Measurements from ENCODE around the gene CACNB3.
"Not testable (repeated sequence)": the region's sequence is repeated elsewhere in the genome, so short reads cannot be mapped to it uniquely, and the experiment has no call there.

Gene CACNB3

GRCh38 chr12:48824112-48824511 is 5.8 kb downstream of the CACNB3 start:
- Histone ChIP-seq H3K9me3 (ENCODE audit: low read length) (no peaks in the 10 kb centered on the region), H3K36me3 (ENCODE audit: insufficient read depth, low read length) (peaks cover 12% of the 10 kb centered on the region), H3K4me3 (ENCODE audit: low read depth in 1 of 2, low read length in 2 of 2) (no peak overlapping the region), H3K27ac (ENCODE audit: low read depth, low read length) (no peak overlapping the region), H3K27me3 (ENCODE audit: control insufficient read depth in 1 of 2, insufficient read depth in 2 of 2, low read length in 2 of 2) (no peaks in the 10 kb centered on the region), H3K9ac (ENCODE audit: low read length) (no peak overlapping the region), H3K4me1 (ENCODE audit: insufficient read depth, low read length) (peaks cover 3% of the 10 kb centered on the region)

- Histone ChIP-seq H3K9ac (ENCODE audit: low read length) (no peak overlapping the region), H3K9me3 (ENCODE audit: low read length) (no peaks in the 10 kb centered on the region), H3K27me3 (ENCODE audit: control insufficient read depth in 1 of 2, insufficient read depth in 2 of 2, low read length in 2 of 2) (no peaks in the 10 kb centered on the region), H3K4me3 (ENCODE audit: low read depth in 1 of 2, low read length in 2 of 2) (no peak overlapping the region), H3K4me1 (ENCODE audit: insufficient read depth, low read length) (no peaks in the 10 kb centered on the region), H3K36me3 (ENCODE audit: insufficient read depth, low read length) (peaks cover 20% of the 10 kb centered on the region), H3K27ac (ENCODE audit: low read depth, low read length) (no peak overlapping the region)
Observed at GRCh38 chr12:48824905-48825304, 6.6 kb downstream of the CACNB3 start.

- Histone ChIP-seq H3K4me1 (ENCODE audit: insufficient read depth, low read length) (no peaks in the 10 kb centered on the region), H3K4me3 (ENCODE audit: low read depth in 1 of 2, low read length in 2 of 2) (no peak overlapping the region), H3K36me3 (ENCODE audit: insufficient read depth, low read length) (peaks cover 34% of the 10 kb centered on the region), H3K27me3 (ENCODE audit: control insufficient read depth in 1 of 2, insufficient read depth in 2 of 2, low read length in 2 of 2) (no peaks in the 10 kb centered on the region), H3K9ac (ENCODE audit: low read length) (no peak overlapping the region), H3K9me3 (ENCODE audit: low read length) (no peaks in the 10 kb centered on the region), H3K27ac (ENCODE audit: low read depth, low read length) (no peak overlapping the region)
Observed at GRCh38 chr12:48826209-48826855, 8.0 kb downstream of the CACNB3 start.

GRCh38 chr12:48827026-48827425 is 8.7 kb downstream of the CACNB3 start:
- Histone ChIP-seq H3K9ac (ENCODE audit: low read length) (no peak overlapping the region), H3K4me1 (ENCODE audit: insufficient read depth, low read length) (no peaks in the 10 kb centered on the region), H3K36me3 (ENCODE audit: insufficient read depth, low read length) (peaks cover 41% of the 10 kb centered on the region), H3K27ac (ENCODE audit: low read depth, low read length) (no peak overlapping the region), H3K9me3 (ENCODE audit: low read length) (no peaks in the 10 kb centered on the region), H3K27me3 (ENCODE audit: control insufficient read depth in 1 of 2, insufficient read depth in 2 of 2, low read length in 2 of 2) (no peaks in the 10 kb centered on the region), H3K4me3 (ENCODE audit: low read depth in 1 of 2, low read length in 2 of 2) (no peak overlapping the region)

- no peaks in the 10 kb centered on the region for H3K9me3 ChIP-seq (ENCODE audit: low read length)
- no peaks in the 10 kb centered on the region for H3K27me3 ChIP-seq (ENCODE audit: control insufficient read depth in 1 of 2, insufficient read depth in 2 of 2, low read length in 2 of 2)
- peaks cover 47% of the 10 kb centered on the region for H3K36me3 ChIP-seq (ENCODE audit: insufficient read depth, low read length)
- no peak overlapping the region for H3K4me3 ChIP-seq (ENCODE audit: low read depth in 1 of 2, low read length in 2 of 2)
- no peak overlapping the region for H3K9ac ChIP-seq (ENCODE audit: low read length)
- H3K4me1 ChIP-seq (ENCODE audit: insufficient read depth, low read length), result no peaks in the 10 kb centered on the region
- no peak overlapping the region for H3K27ac ChIP-seq (ENCODE audit: low read depth, low read length)
Observed at GRCh38 chr12:48827513-48828096, 9.3 kb downstream of the CACNB3 start.

GRCh38 chr12:48828293-48828692 is 10.0 kb downstream of the CACNB3 start:
- H3K27ac ChIP-seq (ENCODE audit: low read depth, low read length), result no peak overlapping the region
- no peaks in the 10 kb centered on the region for H3K27me3 ChIP-seq (ENCODE audit: control insufficient read depth in 1 of 2, insufficient read depth in 2 of 2, low read length in 2 of 2)
- no peaks in the 10 kb centered on the region for H3K9me3 ChIP-seq (ENCODE audit: low read length)
- H3K4me1 ChIP-seq (ENCODE audit: insufficient read depth, low read length), result no peaks in the 10 kb centered on the region
- no peak overlapping the region for H3K9ac ChIP-seq (ENCODE audit: low read length)
- peaks cover 54% of the 10 kb centered on the region for H3K36me3 ChIP-seq (ENCODE audit: insufficient read depth, low read length)
- no peak overlapping the region for H3K4me3 ChIP-seq (ENCODE audit: low read depth in 1 of 2, low read length in 2 of 2)

- H3K4me1 ChIP-seq (ENCODE audit: insufficient read depth, low read length), result no peaks in the 10 kb centered on the region
- no peak overlapping the region for H3K4me3 ChIP-seq (ENCODE audit: low read depth in 1 of 2, low read length in 2 of 2)
- H3K36me3 ChIP-seq (ENCODE audit: insufficient read depth, low read length), result peaks cover 61% of the 10 kb centered on the region
- no peaks in the 10 kb centered on the region for H3K9me3 ChIP-seq (ENCODE audit: low read length)
- no peak overlapping the region for H3K27ac ChIP-seq (ENCODE audit: low read depth, low read length)
- no peaks in the 10 kb centered on the region for H3K27me3 ChIP-seq (ENCODE audit: control insufficient read depth in 1 of 2, insufficient read depth in 2 of 2, low read length in 2 of 2)
- H3K9ac ChIP-seq (ENCODE audit: low read length), result no peak overlapping the region
Observed at GRCh38 chr12:48828841-48829575, 10.7 kb downstream of the CACNB3 start.

- peaks cover 69% of the 10 kb centered on the region for H3K36me3 ChIP-seq (ENCODE audit: insufficient read depth, low read length)
- H3K4me1 ChIP-seq (ENCODE audit: insufficient read depth, low read length), result no peaks in the 10 kb centered on the region
- H3K4me3 ChIP-seq (ENCODE audit: low read depth in 1 of 2, low read length in 2 of 2), result no peak overlapping the region
- H3K27me3 ChIP-seq (ENCODE audit: control insufficient read depth in 1 of 2, insufficient read depth in 2 of 2, low read length in 2 of 2), result no peaks in the 10 kb centered on the region
- no peak overlapping the region for H3K9ac ChIP-seq (ENCODE audit: low read length)
- H3K27ac ChIP-seq (ENCODE audit: low read depth, low read length), result no peak overlapping the region
- no peaks in the 10 kb centered on the region for H3K9me3 ChIP-seq (ENCODE audit: low read length)
Observed at GRCh38 chr12:48831257-48831656, 13.0 kb downstream of the CACNB3 start.

GRCh38 chr12:48832321-48833060 is 14.2 kb downstream of the CACNB3 start:
- H3K9me3 ChIP-seq (ENCODE audit: low read length), result no peaks in the 10 kb centered on the region
- H3K4me3 ChIP-seq (ENCODE audit: low read depth in 1 of 2, low read length in 2 of 2), result no peak overlapping the region
- H3K27me3 ChIP-seq (ENCODE audit: control insufficient read depth in 1 of 2, insufficient read depth in 2 of 2, low read length in 2 of 2), result no peaks in the 10 kb centered on the region
- H3K9ac ChIP-seq (ENCODE audit: low read length), result no peak overlapping the region
- peaks cover 72% of the 10 kb centered on the region for H3K36me3 ChIP-seq (ENCODE audit: insufficient read depth, low read length)
- H3K27ac ChIP-seq (ENCODE audit: low read depth, low read length), result no peak overlapping the region
- no peaks in the 10 kb centered on the region for H3K4me1 ChIP-seq (ENCODE audit: insufficient read depth, low read length)

- peaks cover 60% of the 10 kb centered on the region for H3K36me3 ChIP-seq (ENCODE audit: insufficient read depth, low read length)
- H3K27ac ChIP-seq (ENCODE audit: low read depth, low read length), result no peak overlapping the region
- H3K27me3 ChIP-seq (ENCODE audit: control insufficient read depth in 1 of 2, insufficient read depth in 2 of 2, low read length in 2 of 2), result no peaks in the 10 kb centered on the region
- H3K9ac ChIP-seq (ENCODE audit: low read length), result no peak overlapping the region
- no peak overlapping the region for H3K4me3 ChIP-seq (ENCODE audit: low read depth in 1 of 2, low read length in 2 of 2)
- H3K9me3 ChIP-seq (ENCODE audit: low read length), result no peaks in the 10 kb centered on the region
- H3K4me1 ChIP-seq (ENCODE audit: insufficient read depth, low read length), result no peaks in the 10 kb centered on the region
Observed at GRCh38 chr12:48838048-48838447, 19.8 kb downstream of the CACNB3 start.

- H3K4me1 ChIP-seq (ENCODE audit: insufficient read depth, low read length); H3K27me3 ChIP-seq (ENCODE audit: control insufficient read depth in 1 of 2, insufficient read depth in 2 of 2, low read length in 2 of 2); H3K9ac ChIP-seq (ENCODE audit: low read length); H3K4me3 ChIP-seq (ENCODE audit: low read depth in 1 of 2, low read length in 2 of 2); H3K9me3 ChIP-seq (ENCODE audit: low read length); H3K27ac ChIP-seq (ENCODE audit: low read depth, low read length): not testable (repeated sequence)
- peaks cover 43% of the 10 kb centered on the region for H3K36me3 ChIP-seq (ENCODE audit: insufficient read depth, low read length)
Observed at GRCh38 chr12:48842021-48842420, 23.7 kb downstream of the CACNB3 start.
